WTC11 (cell line): ENCODE measurements around the gene ITGA2. TPM values are rescaled to one million over a fixed set of nuclear protein-coding genes. Genes with fewer than 3 reads are reported as not detected.

Experiments used
- ATAC-seq: fragments of 200-7000 bp; cut with Tn5 transposase; 2 replicates; pipeline ENCODE4 v1.10.0; 2021; ENCODE audit warnings: mild to moderate bottlenecking, moderate library complexity
- CTCF ChIA-PET: fragments of 300-600 bp; sonication (Branson Sonifier 250); formaldehyde crosslinking; loops from one replicate; lab custom pipeline; 2021; ENCODE audit warnings: antibody characterized with exemption; lab: Charles Lee
- POLR2A ChIA-PET: fragments of 350-600 bp; sonication (Branson Sonifier 250); formaldehyde crosslinking; loops from one replicate; lab custom pipeline; 2021; ENCODE audit warnings: antibody characterized with exemption; lab: Charles Lee
- DNase-seq: peaks from one replicate; pipeline ENCODE4 v3.0.0; 2021; ENCODE audit warnings: low spot score
- H3K27ac Mint-ChIP-seq: 2 replicates; pipeline ENCODE4 v1.8.0; 2021; ENCODE audit warnings: mixed read lengths
- H3K27me3 Mint-ChIP-seq: 2 replicates; pipeline ENCODE4 v1.8.0; 2021; ENCODE audit warnings: low read depth, mild to moderate bottlenecking, moderate library complexity, mixed read lengths
- H3K36me3 Mint-ChIP-seq: 2 replicates; pipeline ENCODE4 v1.8.0; 2021; ENCODE audit warnings: mixed read lengths
- H3K4me1 Mint-ChIP-seq: 2 replicates; pipeline ENCODE4 v1.8.0; 2022; ENCODE audit warnings: mixed read lengths
- H3K4me3 Mint-ChIP-seq: 2 replicates; pipeline ENCODE4 v1.8.0; 2021; ENCODE audit warnings: mild to moderate bottlenecking, moderate library complexity, mixed read lengths
- H3K9me3 Mint-ChIP-seq: 2 replicates; pipeline ENCODE4 v1.8.0; 2021; ENCODE audit warnings: mixed read lengths
- ELF4 ChIP-seq: sonication (generic); formaldehyde crosslinking; IDR thresholded peaks from 2 replicates; pipeline ENCODE4 v1.8.1; 2022; ENCODE audit warnings: low read depth, mild to moderate bottlenecking, moderate library complexity, missing genetic modification reagents
- FOXK1 ChIP-seq: sonication (generic); formaldehyde crosslinking; IDR thresholded peaks from 2 replicates; pipeline ENCODE4 v1.8.0; 2022; ENCODE audit warnings: mild to moderate bottlenecking, moderate library complexity, missing genetic modification reagents
- FOXP1 ChIP-seq: sonication (generic); formaldehyde crosslinking; IDR thresholded peaks from 2 replicates; pipeline ENCODE4 v1.8.0; 2022; ENCODE audit warnings: missing genetic modification reagents, mild to moderate bottlenecking, moderate library complexity, borderline replicate concordance
- HMGA2 ChIP-seq: fragments of 250-450 bp; sonication (Bioruptor Pico); IDR thresholded peaks from 2 replicates; pipeline ENCODE4 v1.4.0; 2021; ENCODE audit warnings: mild to moderate bottlenecking, moderate library complexity
- JUN ChIP-seq: sonication (generic); formaldehyde crosslinking; IDR thresholded peaks from 2 replicates; pipeline ENCODE4 v1.8.0; 2023; ENCODE audit warnings: mild to moderate bottlenecking, missing genetic modification reagents
- NFATC4 ChIP-seq: fragments of 250-450 bp; sonication (Bioruptor Pico); IDR thresholded peaks from 2 replicates; pipeline ENCODE4 v1.9.0; 2021; ENCODE audit warnings: mild to moderate bottlenecking
- NR1H2 ChIP-seq: sonication (generic); formaldehyde crosslinking; IDR thresholded peaks from 2 replicates; pipeline ENCODE4 v1.9.0; 2021; ENCODE audit warnings: mild to moderate bottlenecking, moderate library complexity, missing genetic modification reagents
- NR3C1 ChIP-seq: sonication (generic); formaldehyde crosslinking; conservative IDR thresholded peaks from 2 replicates; pipeline ENCODE4 v1.8.1; 2023; ENCODE audit warnings: low read depth, mild to moderate bottlenecking, missing genetic modification reagents
- OVOL2 ChIP-seq: fragments of 250-450 bp; sonication (Bioruptor Pico); IDR thresholded peaks from 2 replicates; pipeline ENCODE4 v1.9.0; 2021; ENCODE audit warnings: mild to moderate bottlenecking, borderline replicate concordance
- TEAD1 ChIP-seq: sonication (generic); formaldehyde crosslinking; IDR thresholded peaks from 2 replicates; pipeline ENCODE4 v1.8.0; 2022; ENCODE audit warnings: mild to moderate bottlenecking, missing genetic modification reagents
- ZBTB21 ChIP-seq: sonication (generic); formaldehyde crosslinking; IDR thresholded peaks from 2 replicates; pipeline ENCODE4 v1.8.1; 2023; ENCODE audit warnings: mild to moderate bottlenecking, missing genetic modification reagents, borderline replicate concordance
- ZNF121 ChIP-seq: sonication (generic); formaldehyde crosslinking; IDR thresholded peaks from 2 replicates; pipeline ENCODE4 v1.8.0; 2023; ENCODE audit warnings: missing genetic modification reagents
- total RNA-seq: library from RNA; stranded (reverse); gene quantifications from 3 replicates; pipeline ENCODE4 v1.2.3, GENCODE V29; 2021
- TF ChIP-seq, protein P1 (sequence below): sonication (generic); formaldehyde crosslinking; conservative IDR thresholded peaks from 2 replicates; pipeline ENCODE4 v1.8.1; 2023; ENCODE audit warnings: mild to moderate bottlenecking, low read depth, missing genetic modification reagents, moderate library complexity
- TF ChIP-seq, protein P2 (sequence below): sonication (generic); formaldehyde crosslinking; IDR thresholded peaks from 2 replicates; pipeline ENCODE4 v1.8.1; 2023; ENCODE audit warnings: mild to moderate bottlenecking, missing genetic modification reagents, moderate library complexity
- TF ChIP-seq, protein P3 (sequence below): sonication (generic); formaldehyde crosslinking; IDR thresholded peaks from 2 replicates; pipeline ENCODE4 v1.8.1; 2023; ENCODE audit warnings: mild to moderate bottlenecking, moderate library complexity, missing genetic modification reagents
- TF ChIP-seq, protein P4 (sequence below): sonication (generic); formaldehyde crosslinking; IDR thresholded peaks from 2 replicates; pipeline ENCODE4 v1.8.0; 2023; ENCODE audit warnings: missing genetic modification reagents, mild to moderate bottlenecking, borderline replicate concordance
- TF ChIP-seq, protein P5 (sequence below): sonication (generic); formaldehyde crosslinking; IDR thresholded peaks from 2 replicates; pipeline ENCODE4 v1.8.1; 2023; ENCODE audit warnings: mild to moderate bottlenecking, missing genetic modification reagents, moderate library complexity
- TF ChIP-seq, protein P6 (sequence below): fragments of 250-450 bp; sonication (Bioruptor Pico); IDR thresholded peaks from 2 replicates; pipeline ENCODE4 v1.8.0; 2021; ENCODE audit warnings: mild to moderate bottlenecking

ITGA2 gene
- total RNA-seq, 1 experiment from 2014 or later, result 5.5 TPM

DNA sequence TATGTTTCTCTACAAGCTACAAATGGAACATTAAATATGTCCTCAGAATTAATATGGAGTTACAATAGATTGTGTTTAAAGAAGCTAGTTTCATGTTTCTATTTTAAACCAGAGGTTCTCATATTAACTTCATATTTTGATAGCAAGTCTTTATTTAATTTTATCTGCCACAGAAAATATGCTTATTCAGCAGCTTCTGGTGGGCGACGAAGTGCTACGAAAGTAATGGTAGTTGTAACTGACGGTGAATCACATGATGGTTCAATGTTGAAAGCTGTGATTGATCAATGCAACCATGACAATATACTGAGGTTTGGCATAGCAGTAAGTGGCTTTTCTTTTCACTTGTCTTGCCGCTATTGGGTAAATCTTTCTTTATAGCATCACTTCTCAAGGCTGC lies 66.2 kb downstream of the ITGA2 start (continued):
- TF ChIP-seq TEAD1 (CRISPR knock-in tag), result no peak

DNA sequence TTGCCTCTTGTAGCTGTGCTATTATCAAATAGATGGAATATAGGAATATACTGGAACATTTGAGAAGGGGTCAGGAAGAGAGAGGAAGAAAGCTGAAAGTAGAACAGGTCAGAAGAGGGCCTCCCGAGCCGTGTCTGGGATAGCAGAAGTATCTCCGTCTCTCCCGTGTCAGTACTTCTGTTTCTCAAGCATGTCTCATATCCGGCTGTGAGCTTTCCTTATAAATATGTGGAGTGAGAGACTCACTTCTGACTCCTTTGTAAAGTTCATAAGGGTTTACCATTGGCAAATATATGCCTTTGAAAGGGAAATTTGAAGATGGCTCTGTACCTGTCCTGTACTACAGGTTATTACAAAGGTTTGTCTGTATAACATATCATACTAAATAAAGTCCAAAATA lies 70.1 kb downstream of the ITGA2 start:
- ATAC-seq, result no peak
- CTCF ChIA-PET, result no interaction called here
- Mint-ChIP-seq H3K27ac (no peak overlapping the region), H3K4me1 (no peaks in the 10 kb centered on the region), H3K27me3 (no peaks in the 10 kb centered on the region), H3K9me3 (no peaks in the 10 kb centered on the region), H3K4me3 (no peak overlapping the region), H3K36me3 (no peaks in the 10 kb centered on the region)
- no peak for DNase-seq
- TF ChIP-seq NFATC4, result no peak
- TF ChIP-seq, protein P1, sequence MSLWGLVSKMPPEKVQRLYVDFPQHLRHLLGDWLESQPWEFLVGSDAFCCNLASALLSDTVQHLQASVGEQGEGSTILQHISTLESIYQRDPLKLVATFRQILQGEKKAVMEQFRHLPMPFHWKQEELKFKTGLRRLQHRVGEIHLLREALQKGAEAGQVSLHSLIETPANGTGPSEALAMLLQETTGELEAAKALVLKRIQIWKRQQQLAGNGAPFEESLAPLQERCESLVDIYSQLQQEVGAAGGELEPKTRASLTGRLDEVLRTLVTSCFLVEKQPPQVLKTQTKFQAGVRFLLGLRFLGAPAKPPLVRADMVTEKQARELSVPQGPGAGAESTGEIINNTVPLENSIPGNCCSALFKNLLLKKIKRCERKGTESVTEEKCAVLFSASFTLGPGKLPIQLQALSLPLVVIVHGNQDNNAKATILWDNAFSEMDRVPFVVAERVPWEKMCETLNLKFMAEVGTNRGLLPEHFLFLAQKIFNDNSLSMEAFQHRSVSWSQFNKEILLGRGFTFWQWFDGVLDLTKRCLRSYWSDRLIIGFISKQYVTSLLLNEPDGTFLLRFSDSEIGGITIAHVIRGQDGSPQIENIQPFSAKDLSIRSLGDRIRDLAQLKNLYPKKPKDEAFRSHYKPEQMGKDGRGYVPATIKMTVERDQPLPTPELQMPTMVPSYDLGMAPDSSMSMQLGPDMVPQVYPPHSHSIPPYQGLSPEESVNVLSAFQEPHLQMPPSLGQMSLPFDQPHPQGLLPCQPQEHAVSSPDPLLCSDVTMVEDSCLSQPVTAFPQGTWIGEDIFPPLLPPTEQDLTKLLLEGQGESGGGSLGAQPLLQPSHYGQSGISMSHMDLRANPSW (CRISPR knock-in tag), result no peak
- TF ChIP-seq HMGA2 (CRISPR knock-in tag), result no peak
- POLR2A ChIA-PET, result no interaction called here

DNA sequence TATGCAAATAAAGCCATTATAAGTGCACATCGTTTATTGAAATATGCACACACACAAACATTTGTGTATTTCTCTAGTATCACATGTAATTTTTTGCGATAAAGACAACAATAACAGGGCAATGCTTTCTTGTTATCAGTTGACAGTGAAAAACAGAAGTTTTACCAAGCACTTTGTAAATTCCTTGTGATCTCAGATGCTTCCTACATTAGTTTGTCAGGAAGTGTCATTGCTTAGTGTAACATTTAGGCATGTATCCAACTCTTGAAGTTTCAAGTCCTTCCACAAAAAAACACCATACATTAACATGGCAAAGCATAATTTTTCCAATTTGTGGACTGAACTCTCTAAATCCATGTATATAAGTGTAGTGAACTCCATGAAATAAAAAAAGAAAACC lies 74.0 kb downstream of the ITGA2 start:
- no peaks in the 10 kb centered on the region for H3K4me1 Mint-ChIP-seq
- no peak overlapping the region for H3K4me3 Mint-ChIP-seq
- no peak for ATAC-seq
- DNase-seq, result no peak
- ChIA-PET CTCF (no interaction called here), POLR2A (no interaction called here)
- no peaks in the 10 kb centered on the region for H3K36me3 Mint-ChIP-seq
- H3K9me3 Mint-ChIP-seq, result no peaks in the 10 kb centered on the region
- no peak for TF ChIP-seq FOXK1 (CRISPR knock-in tag)
- TF ChIP-seq ELF4 (CRISPR knock-in tag), result no peak
- no peak for TF ChIP-seq NR3C1 (CRISPR knock-in tag)
- TF ChIP-seq OVOL2 (CRISPR knock-in tag), result no peak
- TF ChIP-seq, protein P2, sequence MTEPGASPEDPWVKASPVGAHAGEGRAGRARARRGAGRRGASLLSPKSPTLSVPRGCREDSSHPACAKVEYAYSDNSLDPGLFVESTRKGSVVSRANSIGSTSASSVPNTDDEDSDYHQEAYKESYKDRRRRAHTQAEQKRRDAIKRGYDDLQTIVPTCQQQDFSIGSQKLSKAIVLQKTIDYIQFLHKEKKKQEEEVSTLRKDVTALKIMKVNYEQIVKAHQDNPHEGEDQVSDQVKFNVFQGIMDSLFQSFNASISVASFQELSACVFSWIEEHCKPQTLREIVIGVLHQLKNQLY (CRISPR knock-in tag), result no peak
- TF ChIP-seq NR1H2 (CRISPR knock-in tag), result no peak
- TF ChIP-seq, protein P3, sequence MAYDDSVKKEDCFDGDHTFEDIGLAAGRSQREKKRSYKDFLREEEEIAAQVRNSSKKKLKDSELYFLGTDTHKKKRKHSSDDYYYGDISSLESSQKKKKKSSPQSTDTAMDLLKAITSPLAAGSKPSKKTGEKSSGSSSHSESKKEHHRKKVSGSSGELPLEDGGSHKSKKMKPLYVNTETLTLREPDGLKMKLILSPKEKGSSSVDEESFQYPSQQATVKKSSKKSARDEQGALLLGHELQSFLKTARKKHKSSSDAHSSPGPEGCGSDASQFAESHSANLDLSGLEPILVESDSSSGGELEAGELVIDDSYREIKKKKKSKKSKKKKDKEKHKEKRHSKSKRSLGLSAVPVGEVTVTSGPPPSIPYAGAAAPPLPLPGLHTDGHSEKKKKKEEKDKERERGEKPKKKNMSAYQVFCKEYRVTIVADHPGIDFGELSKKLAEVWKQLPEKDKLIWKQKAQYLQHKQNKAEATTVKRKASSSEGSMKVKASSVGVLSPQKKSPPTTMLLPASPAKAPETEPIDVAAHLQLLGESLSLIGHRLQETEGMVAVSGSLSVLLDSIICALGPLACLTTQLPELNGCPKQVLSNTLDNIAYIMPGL (CRISPR knock-in tag), result no peak
- no peak for TF ChIP-seq ZNF121 (CRISPR knock-in tag)
- TF ChIP-seq, protein P4, sequence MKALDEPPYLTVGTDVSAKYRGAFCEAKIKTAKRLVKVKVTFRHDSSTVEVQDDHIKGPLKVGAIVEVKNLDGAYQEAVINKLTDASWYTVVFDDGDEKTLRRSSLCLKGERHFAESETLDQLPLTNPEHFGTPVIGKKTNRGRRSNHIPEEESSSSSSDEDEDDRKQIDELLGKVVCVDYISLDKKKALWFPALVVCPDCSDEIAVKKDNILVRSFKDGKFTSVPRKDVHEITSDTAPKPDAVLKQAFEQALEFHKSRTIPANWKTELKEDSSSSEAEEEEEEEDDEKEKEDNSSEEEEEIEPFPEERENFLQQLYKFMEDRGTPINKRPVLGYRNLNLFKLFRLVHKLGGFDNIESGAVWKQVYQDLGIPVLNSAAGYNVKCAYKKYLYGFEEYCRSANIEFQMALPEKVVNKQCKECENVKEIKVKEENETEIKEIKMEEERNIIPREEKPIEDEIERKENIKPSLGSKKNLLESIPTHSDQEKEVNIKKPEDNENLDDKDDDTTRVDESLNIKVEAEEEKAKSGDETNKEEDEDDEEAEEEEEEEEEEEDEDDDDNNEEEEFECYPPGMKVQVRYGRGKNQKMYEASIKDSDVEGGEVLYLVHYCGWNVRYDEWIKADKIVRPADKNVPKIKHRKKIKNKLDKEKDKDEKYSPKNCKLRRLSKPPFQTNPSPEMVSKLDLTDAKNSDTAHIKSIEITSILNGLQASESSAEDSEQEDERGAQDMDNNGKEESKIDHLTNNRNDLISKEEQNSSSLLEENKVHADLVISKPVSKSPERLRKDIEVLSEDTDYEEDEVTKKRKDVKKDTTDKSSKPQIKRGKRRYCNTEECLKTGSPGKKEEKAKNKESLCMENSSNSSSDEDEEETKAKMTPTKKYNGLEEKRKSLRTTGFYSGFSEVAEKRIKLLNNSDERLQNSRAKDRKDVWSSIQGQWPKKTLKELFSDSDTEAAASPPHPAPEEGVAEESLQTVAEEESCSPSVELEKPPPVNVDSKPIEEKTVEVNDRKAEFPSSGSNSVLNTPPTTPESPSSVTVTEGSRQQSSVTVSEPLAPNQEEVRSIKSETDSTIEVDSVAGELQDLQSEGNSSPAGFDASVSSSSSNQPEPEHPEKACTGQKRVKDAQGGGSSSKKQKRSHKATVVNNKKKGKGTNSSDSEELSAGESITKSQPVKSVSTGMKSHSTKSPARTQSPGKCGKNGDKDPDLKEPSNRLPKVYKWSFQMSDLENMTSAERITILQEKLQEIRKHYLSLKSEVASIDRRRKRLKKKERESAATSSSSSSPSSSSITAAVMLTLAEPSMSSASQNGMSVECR, result no peak
- no peak for TF ChIP-seq ZBTB21 (CRISPR knock-in tag)
- TF ChIP-seq, protein P5, sequence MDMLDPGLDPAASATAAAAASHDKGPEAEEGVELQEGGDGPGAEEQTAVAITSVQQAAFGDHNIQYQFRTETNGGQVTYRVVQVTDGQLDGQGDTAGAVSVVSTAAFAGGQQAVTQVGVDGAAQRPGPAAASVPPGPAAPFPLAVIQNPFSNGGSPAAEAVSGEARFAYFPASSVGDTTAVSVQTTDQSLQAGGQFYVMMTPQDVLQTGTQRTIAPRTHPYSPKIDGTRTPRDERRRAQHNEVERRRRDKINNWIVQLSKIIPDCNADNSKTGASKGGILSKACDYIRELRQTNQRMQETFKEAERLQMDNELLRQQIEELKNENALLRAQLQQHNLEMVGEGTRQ (CRISPR knock-in tag), result no peak
- TF ChIP-seq, protein P6, sequence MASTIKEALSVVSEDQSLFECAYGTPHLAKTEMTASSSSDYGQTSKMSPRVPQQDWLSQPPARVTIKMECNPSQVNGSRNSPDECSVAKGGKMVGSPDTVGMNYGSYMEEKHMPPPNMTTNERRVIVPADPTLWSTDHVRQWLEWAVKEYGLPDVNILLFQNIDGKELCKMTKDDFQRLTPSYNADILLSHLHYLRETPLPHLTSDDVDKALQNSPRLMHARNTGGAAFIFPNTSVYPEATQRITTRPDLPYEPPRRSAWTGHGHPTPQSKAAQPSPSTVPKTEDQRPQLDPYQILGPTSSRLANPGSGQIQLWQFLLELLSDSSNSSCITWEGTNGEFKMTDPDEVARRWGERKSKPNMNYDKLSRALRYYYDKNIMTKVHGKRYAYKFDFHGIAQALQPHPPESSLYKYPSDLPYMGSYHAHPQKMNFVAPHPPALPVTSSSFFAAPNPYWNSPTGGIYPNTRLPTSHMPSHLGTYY (CRISPR knock-in tag), result no peak
- no peak for TF ChIP-seq JUN (CRISPR knock-in tag)
- no peak for TF ChIP-seq FOXP1 (CRISPR knock-in tag)
- H3K27me3 Mint-ChIP-seq, result no peaks in the 10 kb centered on the region
- no peak overlapping the region for H3K27ac Mint-ChIP-seq
